Measurements from ENCODE around the gene STX17.

DNA sequence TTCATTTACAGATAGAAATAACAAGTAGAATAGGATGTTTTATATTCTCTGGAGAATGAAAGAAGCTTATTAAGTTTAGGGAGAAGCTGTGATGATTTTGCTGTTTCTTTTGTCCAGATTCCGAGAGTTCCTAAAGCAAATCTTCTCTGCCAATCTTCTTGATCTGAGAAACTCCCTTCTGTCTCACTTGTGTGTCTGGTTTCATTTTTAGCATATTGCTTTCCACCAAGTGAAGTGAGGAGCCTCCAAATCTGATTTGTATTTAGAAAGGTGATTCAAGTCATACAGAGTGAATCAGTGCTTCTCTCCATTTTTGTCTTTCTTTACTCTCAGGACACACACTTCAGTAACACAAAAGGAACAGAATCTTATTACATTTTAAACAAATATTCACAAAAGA is 48.4 kb downstream of the STX17 start:
- TF ChIP-seq POLR2AphosphoS5 (IDR thresholded peaks at IDR 0.05; ENCODE audit: insufficient read depth, low read depth, low read length) = no peak
- TF ChIP-seq, protein P1, sequence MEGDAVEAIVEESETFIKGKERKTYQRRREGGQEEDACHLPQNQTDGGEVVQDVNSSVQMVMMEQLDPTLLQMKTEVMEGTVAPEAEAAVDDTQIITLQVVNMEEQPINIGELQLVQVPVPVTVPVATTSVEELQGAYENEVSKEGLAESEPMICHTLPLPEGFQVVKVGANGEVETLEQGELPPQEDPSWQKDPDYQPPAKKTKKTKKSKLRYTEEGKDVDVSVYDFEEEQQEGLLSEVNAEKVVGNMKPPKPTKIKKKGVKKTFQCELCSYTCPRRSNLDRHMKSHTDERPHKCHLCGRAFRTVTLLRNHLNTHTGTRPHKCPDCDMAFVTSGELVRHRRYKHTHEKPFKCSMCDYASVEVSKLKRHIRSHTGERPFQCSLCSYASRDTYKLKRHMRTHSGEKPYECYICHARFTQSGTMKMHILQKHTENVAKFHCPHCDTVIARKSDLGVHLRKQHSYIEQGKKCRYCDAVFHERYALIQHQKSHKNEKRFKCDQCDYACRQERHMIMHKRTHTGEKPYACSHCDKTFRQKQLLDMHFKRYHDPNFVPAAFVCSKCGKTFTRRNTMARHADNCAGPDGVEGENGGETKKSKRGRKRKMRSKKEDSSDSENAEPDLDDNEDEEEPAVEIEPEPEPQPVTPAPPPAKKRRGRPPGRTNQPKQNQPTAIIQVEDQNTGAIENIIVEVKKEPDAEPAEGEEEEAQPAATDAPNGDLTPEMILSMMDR (IDR thresholded peaks at IDR 0.05; ENCODE audit: extremely low read depth in 1 of 2, insufficient read depth in 1 of 2, low read depth in 1 of 2, low read length in 2 of 2) = no peak
- TF ChIP-seq EZH2 (IDR thresholded peaks at IDR 0.05; ENCODE audit: borderline replicate concordance, low read depth, low read length, severe bottlenecking) = no peak
- TF ChIP-seq POLR2A (IDR thresholded peaks at IDR 0.05; ENCODE audit: low read depth, low read length) = no peak
- TF ChIP-seq, protein P2, sequence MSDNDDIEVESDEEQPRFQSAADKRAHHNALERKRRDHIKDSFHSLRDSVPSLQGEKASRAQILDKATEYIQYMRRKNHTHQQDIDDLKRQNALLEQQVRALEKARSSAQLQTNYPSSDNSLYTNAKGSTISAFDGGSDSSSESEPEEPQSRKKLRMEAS (IDR thresholded peaks at IDR 0.05; ENCODE audit: insufficient read depth, insufficient read length) = no peak
- TF ChIP-seq JUN (IDR thresholded peaks at IDR 0.05; ENCODE audit: borderline replicate concordance, insufficient read depth, insufficient read length, low read depth) = no peak
- TF ChIP-seq GATA2 (IDR thresholded peaks at IDR 0.05; ENCODE audit: insufficient read depth, insufficient read length, low read depth, low read length) = no peak
- TF ChIP-seq FOS (IDR thresholded peaks at IDR 0.05; ENCODE audit: borderline replicate concordance, insufficient read depth, low read length) = no peak
- TF ChIP-seq MYC (IDR thresholded peaks at IDR 0.05; ENCODE audit: low read depth, low read length) = no peak
